ENCODE results near the gene RRM1. TPM values are rescaled to one million over a fixed set of nuclear protein-coding genes. Genes with fewer than 3 reads are reported as not detected.
"Not testable (repeated sequence)": the region's sequence is repeated elsewhere in the genome, so short reads cannot be mapped to it uniquely, and the experiment has no call there.

RRM1 gene
- 10 to 100 TPM; 22.3 to 90.8 (median 60.3) TPM for total RNA-seq

DNA sequence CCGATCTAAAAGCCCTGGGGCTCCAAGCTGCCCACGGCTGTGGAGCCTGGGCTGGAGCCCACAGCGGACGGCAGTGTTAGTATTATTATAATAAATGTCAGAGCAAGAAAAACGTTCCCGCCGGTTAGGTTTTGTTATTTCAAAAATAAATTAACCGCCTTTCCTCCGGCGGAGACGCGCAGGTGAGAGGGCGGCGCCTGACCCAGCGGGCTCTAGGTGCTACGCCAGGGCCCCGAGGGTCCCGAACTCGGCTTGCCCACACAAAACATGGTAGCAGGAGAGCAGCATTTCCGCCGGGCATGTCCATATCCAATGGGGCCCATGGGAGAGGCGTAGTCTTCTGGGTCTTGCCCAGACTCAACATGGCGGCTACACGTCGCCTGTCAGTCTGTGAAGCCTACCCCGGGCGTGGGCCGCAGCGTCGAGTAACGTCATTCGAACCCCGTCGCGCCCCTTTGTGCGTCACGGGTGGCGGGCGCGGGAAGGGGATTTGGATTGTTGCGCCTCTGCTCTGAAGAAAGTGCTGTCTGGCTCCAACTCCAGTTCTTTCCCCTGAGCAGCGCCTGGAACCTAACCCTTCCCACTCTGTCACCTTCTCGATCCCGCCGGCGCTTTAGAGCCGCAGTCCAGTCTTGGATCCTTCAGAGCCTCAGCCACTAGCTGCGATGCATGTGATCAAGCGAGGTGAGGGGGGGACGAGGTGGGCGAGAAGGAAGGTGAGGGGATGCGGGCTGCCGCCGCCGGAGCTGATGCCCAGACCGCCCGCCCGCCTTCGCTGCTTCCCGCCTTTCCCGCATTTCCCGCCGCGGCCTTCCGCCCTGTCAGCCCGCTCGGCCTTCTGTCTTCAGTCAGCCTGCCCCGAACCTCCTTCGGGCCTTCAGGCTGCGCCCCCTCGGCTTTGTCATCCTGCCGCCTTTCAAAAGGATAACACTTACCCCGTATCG is at the start of gene RRM1:
Gene RRM1 (plus strand): TSS at position 452 of the 944 bp plus-strand sequence. CDS start 214 bp downstream, at position 666.
- H3K9me3 ChIP-seq, result no peaks in the 10 kb centered on the region
- intact Hi-C loops (cut with DNase I), result no loop called here
- H3K36me3 ChIP-seq, result peaks cover 0 to 33% (median 5%) of the 10 kb centered on the region in 3 donors
- DNase-seq, result peak; percentile 68
- TF ChIP-seq, protein P1, sequence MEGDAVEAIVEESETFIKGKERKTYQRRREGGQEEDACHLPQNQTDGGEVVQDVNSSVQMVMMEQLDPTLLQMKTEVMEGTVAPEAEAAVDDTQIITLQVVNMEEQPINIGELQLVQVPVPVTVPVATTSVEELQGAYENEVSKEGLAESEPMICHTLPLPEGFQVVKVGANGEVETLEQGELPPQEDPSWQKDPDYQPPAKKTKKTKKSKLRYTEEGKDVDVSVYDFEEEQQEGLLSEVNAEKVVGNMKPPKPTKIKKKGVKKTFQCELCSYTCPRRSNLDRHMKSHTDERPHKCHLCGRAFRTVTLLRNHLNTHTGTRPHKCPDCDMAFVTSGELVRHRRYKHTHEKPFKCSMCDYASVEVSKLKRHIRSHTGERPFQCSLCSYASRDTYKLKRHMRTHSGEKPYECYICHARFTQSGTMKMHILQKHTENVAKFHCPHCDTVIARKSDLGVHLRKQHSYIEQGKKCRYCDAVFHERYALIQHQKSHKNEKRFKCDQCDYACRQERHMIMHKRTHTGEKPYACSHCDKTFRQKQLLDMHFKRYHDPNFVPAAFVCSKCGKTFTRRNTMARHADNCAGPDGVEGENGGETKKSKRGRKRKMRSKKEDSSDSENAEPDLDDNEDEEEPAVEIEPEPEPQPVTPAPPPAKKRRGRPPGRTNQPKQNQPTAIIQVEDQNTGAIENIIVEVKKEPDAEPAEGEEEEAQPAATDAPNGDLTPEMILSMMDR (IDR thresholded peaks at IDR 0.05), result peak in 1 of 6 experiments; percentile 10
- peak in 2 of 4 donors; percentile 67 to 73 for TF ChIP-seq POLR2A (IDR thresholded peaks at IDR 0.05)
- peak within 1 kb of the TSS; percentile 95 to 98 (median 98) for H3K27ac ChIP-seq
- no peaks in the 10 kb centered on the region for H3K27me3 ChIP-seq
- WGBS, 2 donors, result 0% methylated on average over 18 to 50 of the region's 74 CpGs
- H3K4me1 ChIP-seq, result peaks cover 11 to 52% (median 11%) of the 10 kb centered on the region in 3 donors
- peak within 1 kb of the TSS; percentile 63 to 92 (median 75) for H3K4me3 ChIP-seq

DNA sequence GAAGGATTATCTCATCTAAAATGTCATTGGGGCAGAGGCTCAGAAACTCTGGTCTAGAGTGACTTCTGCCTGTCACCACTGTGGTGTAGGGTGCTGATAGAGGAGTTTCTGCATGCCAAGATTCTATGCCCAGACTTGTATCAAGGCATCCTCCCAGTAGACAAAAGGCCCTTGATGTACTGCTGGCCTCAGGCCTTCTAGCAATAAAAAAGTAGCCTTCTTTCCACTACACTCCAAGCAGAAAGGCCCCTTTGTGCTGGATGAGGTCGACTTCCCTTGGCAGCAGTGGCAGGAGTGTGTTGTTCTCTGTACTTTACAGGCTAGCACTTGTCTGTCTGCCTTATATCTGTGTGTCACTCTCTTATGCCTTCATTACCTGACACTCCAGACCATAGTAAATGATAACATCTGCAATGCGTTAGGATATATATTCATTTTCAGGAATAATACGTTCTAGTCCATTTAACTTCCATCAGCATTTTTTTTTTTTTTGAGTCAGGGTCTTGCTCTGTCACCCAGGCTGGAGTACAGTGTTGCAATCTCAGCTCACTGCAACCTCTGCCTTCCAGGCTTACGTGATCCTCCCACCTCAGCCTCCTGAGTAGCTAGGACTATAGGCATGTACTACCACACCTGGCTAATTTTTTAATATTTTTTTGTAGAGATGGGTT is 49.5 kb upstream of the RRM1 start:
- no peaks in the 10 kb centered on the region for H3K9me3 ChIP-seq
- WGBS, 2 donors, result 33 to 34% methylated on average over 4 of the region's 4 CpGs
- TF ChIP-seq POLR2A (IDR thresholded peaks at IDR 0.05), result no peak
- TF ChIP-seq, protein P1 (IDR thresholded peaks at IDR 0.05), result no peak
- no peaks in the 10 kb centered on the region for H3K27me3 ChIP-seq
- DNase-seq, result no peak
- H3K4me3 ChIP-seq, result no peak overlapping the region
- H3K36me3 ChIP-seq, result peaks cover 0 to 11% (median 0%) of the 10 kb centered on the region in 3 donors
- intact Hi-C loops (cut with DNase I), result no loop called here
- peak overlapping the region; percentile 17 to 56 (median 39) for H3K27ac ChIP-seq
- H3K4me1 ChIP-seq, result peaks cover 15 to 47% (median 23%) of the 10 kb centered on the region in 3 donors

DNA sequence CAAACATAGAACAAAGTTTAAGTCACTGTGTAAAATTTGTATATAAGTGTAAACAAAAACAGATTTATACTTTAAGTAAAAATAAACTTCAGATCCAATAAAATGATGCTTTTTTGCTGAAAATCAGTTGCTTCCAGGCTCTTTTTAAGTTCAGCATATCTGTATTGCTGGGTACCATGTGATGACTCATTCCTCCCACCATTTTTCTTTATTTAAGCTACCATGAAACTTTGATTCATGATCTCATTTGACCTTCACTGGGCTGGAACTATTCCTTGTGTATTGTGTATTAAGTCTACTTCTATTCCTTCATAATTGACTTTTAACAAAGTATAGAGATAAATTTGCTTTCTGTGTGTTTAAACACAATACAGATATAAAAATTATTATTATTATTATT is 46.3 kb upstream of the RRM1 start:
- Histone ChIP-seq H3K9me3 (no peaks in the 10 kb centered on the region), H3K27me3 (no peaks in the 10 kb centered on the region), H3K27ac (no peak overlapping the region), H3K4me3 (no peak overlapping the region), H3K4me1 (peaks cover 15 to 37% (median 23%) of the 10 kb centered on the region in 3 donors), H3K36me3 (peaks cover 0 to 25% (median 0%) of the 10 kb centered on the region in 3 donors)
- intact Hi-C loops (cut with DNase I), result no loop called here
- DNase-seq, result no peak
- TF ChIP-seq POLR2A (IDR thresholded peaks at IDR 0.05), result no peak
- TF ChIP-seq, protein P1 (IDR thresholded peaks at IDR 0.05), result no peak

DNA sequence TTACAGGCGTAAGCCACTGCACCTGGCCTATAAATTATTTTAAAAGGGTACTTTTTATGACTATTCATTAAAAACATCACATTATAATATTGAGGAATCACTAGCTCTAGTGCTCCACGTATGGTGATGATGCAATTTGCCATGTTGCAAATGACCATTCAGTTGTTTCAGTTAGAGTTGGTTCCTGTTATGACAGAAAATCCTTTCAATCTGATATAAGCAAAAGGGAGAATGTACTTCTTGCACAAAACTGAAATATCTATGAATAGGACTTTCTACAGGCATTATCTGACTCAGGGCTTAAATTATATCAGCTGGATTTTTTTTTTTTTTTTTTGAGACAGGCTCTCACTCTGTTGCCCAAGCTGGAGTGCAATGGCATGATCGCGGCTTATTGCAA is 45.6 kb upstream of the RRM1 start:
- Histone ChIP-seq H3K4me1 (peaks cover 15 to 31% (median 19%) of the 10 kb centered on the region in 3 donors), H3K36me3 (peaks cover 0 to 25% (median 0%) of the 10 kb centered on the region in 3 donors), H3K27ac (no peak overlapping the region), H3K4me3 (no peak overlapping the region), H3K9me3 (no peaks in the 10 kb centered on the region), H3K27me3 (no peaks in the 10 kb centered on the region)
- TF ChIP-seq, protein P1 (IDR thresholded peaks at IDR 0.05), result no peak
- no peak for TF ChIP-seq POLR2A (IDR thresholded peaks at IDR 0.05)
- no peak for DNase-seq
- intact Hi-C loops (cut with DNase I), result no loop called here
- WGBS, 2 donors, result 68 to 86% methylated on average over 4 of the region's 4 CpGs

DNA sequence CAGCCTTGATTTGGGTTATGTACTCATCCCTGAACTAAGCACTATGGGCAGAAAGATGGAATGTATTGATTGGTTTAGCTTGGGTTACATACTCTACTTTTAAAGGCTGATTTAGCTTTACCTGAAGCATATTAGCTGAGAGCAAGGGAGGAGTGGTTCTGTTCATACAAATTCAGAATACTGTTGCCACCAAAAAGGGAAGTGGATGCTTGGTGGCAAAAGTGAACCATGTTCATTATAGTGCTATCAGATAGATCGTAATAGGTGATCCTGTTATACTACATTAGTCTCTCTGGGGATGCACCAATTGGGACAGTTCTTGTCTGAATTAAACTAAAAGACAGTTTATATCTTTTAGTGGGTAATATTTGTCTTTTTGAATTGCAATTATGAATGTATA is 44.5 kb upstream of the RRM1 start:
- H3K9me3 ChIP-seq, result no peaks in the 10 kb centered on the region
- WGBS, 2 donors, result 77 to 100% methylated on average over 1 of the region's 1 CpG
- no peak overlapping the region for H3K4me3 ChIP-seq
- H3K36me3 ChIP-seq, result peaks cover 0 to 30% (median 0%) of the 10 kb centered on the region in 3 donors
- peaks cover 5 to 28% (median 8%) of the 10 kb centered on the region in 3 donors for H3K4me1 ChIP-seq
- no peak overlapping the region for H3K27ac ChIP-seq
- H3K27me3 ChIP-seq, result no peaks in the 10 kb centered on the region
- intact Hi-C loops (cut with DNase I), result no loop called here
- DNase-seq, result no peak
- TF ChIP-seq, protein P1 (IDR thresholded peaks at IDR 0.05), result no peak
- TF ChIP-seq POLR2A (IDR thresholded peaks at IDR 0.05), result no peak

DNA sequence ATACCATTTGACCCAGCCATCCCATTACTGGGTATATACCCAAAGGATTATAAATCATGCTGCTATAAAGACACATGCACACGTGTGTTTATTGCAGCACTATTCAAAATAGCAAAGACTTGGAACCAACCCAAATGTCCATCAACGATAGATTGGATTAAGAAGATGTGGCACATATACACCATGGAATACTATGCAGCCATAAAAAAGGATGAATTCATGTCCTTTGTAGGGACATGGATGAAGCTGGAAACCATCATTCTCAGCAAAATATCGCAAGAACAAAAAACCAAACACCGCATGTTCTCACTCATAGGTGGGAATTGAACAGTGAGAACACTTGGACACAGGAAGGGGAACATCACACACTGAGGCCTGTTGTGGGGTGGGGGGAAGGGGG is 41.4 kb upstream of the RRM1 start:
- 87 to 95% methylated on average over 4 of the region's 4 CpGs for WGBS, 2 donors
- DNase-seq; H3K27me3 ChIP-seq; intact Hi-C loops (cut with DNase I); H3K9me3 ChIP-seq; H3K4me3 ChIP-seq; H3K27ac ChIP-seq: not testable (repeated sequence)
- Histone ChIP-seq H3K4me1 (peaks cover 0 to 22% (median 11%) of the 10 kb centered on the region in 3 donors), H3K36me3 (peaks cover 0 to 47% (median 9%) of the 10 kb centered on the region in 3 donors)
